Measurements from ENCODE around the gene UROC1.

UROC1 gene

GRCh38 chr3:126557415-126557745 lies 39.8 kb upstream of the UROC1 start:
- Histone ChIP-seq H2BK5ac (ENCODE audit: low read depth, low read length, poor library complexity, severe bottlenecking) (no peak overlapping the region), H3K9me3 (ENCODE audit: control insufficient read depth, low read length) (peaks cover 4% of the 10 kb centered on the region), H2AFZ (ENCODE audit: low read depth, low read length) (no peak overlapping the region), H3K36me3 (ENCODE audit: control insufficient read depth in 1 of 2, insufficient read depth in 2 of 2, low read depth in 1 of 2, low read length in 2 of 2) (no peaks in the 10 kb centered on the region), H3K14ac (ENCODE audit: low read length in 2 of 2) (peak overlapping the region in 1 of 2 experiments; percentile 91), H3K4me3 (ENCODE audit: insufficient read depth in 1 of 2, low read depth in 1 of 2, low read length in 2 of 2) (peak overlapping the region in 1 of 2 experiments; percentile 3), H3K27me3 (ENCODE audit: control insufficient read depth in 1 of 2, insufficient read depth in 1 of 2, low read length in 2 of 2) (peaks cover 10 to 21% of the 10 kb centered on the region in 2 experiments), H2BK12ac (ENCODE audit: low read length in 2 of 2) (no peak overlapping the region), H3K79me1 (replicated peaks; ENCODE audit: low read length, poor library complexity, severe bottlenecking) (no peaks in the 10 kb centered on the region), H2BK15ac (ENCODE audit: low read depth, poor library complexity, severe bottlenecking) (no peak overlapping the region), H3K18ac (ENCODE audit: low read depth in 1 of 2, low read length in 2 of 2) (peak overlapping the region in 1 of 2 experiments; percentile 29), H2BK120ac (ENCODE audit: low read depth, low read length) (no peak overlapping the region), H3K23ac (ENCODE audit: low read length in 2 of 2) (no peak overlapping the region), H4K91ac (ENCODE audit: low read length) (no peak overlapping the region), H3K9ac (ENCODE audit: low read length) (no peak overlapping the region), H3K27ac (ENCODE audit: low read length, poor library complexity, severe bottlenecking) (no peak overlapping the region), H3K4ac (ENCODE audit: low read depth in 1 of 2, low read length in 2 of 2) (no peak overlapping the region), H3K4me2 (ENCODE audit: low read length, poor library complexity, severe bottlenecking) (no peak overlapping the region), H4K8ac (ENCODE audit: low read length) (no peak overlapping the region), H3K4me1 (ENCODE audit: control insufficient read depth, insufficient read depth, low read depth, low read length) (no peaks in the 10 kb centered on the region), H2AK5ac (ENCODE audit: low read length, severe bottlenecking) (no peak overlapping the region)
- no peak for DNase-seq
- WGBS, result 96% methylated on average over 11 of the region's 11 CpGs

- H3K23ac ChIP-seq (ENCODE audit: low read length in 2 of 2), result peak overlapping the region in 1 of 2 experiments; percentile 14
- DNase-seq, result no peak
- H3K14ac ChIP-seq (ENCODE audit: low read length in 2 of 2), result peak overlapping the region in 1 of 2 experiments; percentile 44
- H2BK5ac ChIP-seq (ENCODE audit: low read depth, low read length, poor library complexity, severe bottlenecking), result no peak overlapping the region
- no peak overlapping the region for H4K91ac ChIP-seq (ENCODE audit: low read length)
- H3K9ac ChIP-seq (ENCODE audit: low read length), result no peak overlapping the region
- peaks cover 10 to 21% of the 10 kb centered on the region in 2 experiments for H3K27me3 ChIP-seq (ENCODE audit: control insufficient read depth in 1 of 2, insufficient read depth in 1 of 2, low read length in 2 of 2)
- H3K36me3 ChIP-seq (ENCODE audit: control insufficient read depth in 1 of 2, insufficient read depth in 2 of 2, low read depth in 1 of 2, low read length in 2 of 2), result no peaks in the 10 kb centered on the region
- H4K8ac ChIP-seq (ENCODE audit: low read length), result no peak overlapping the region
- H3K79me1 ChIP-seq (replicated peaks; ENCODE audit: low read length, poor library complexity, severe bottlenecking), result no peaks in the 10 kb centered on the region
- H3K4ac ChIP-seq (ENCODE audit: low read depth in 1 of 2, low read length in 2 of 2), result no peak overlapping the region
- H3K4me3 ChIP-seq (ENCODE audit: insufficient read depth in 1 of 2, low read depth in 1 of 2, low read length in 2 of 2), result no peak overlapping the region
- H3K4me1 ChIP-seq (ENCODE audit: control insufficient read depth, insufficient read depth, low read depth, low read length), result no peaks in the 10 kb centered on the region
- H3K4me2 ChIP-seq (ENCODE audit: low read length, poor library complexity, severe bottlenecking), result no peak overlapping the region
- H2AFZ ChIP-seq (ENCODE audit: low read depth, low read length), result no peak overlapping the region
- H3K18ac ChIP-seq (ENCODE audit: low read depth in 1 of 2, low read length in 2 of 2), result no peak overlapping the region
- H2AK5ac ChIP-seq (ENCODE audit: low read length, severe bottlenecking), result no peak overlapping the region
- no peak overlapping the region for H3K27ac ChIP-seq (ENCODE audit: low read length, poor library complexity, severe bottlenecking)
- H3K9me3 ChIP-seq (ENCODE audit: control insufficient read depth, low read length), result no peaks in the 10 kb centered on the region
- H2BK12ac ChIP-seq (ENCODE audit: low read length in 2 of 2), result no peak overlapping the region
- no peak overlapping the region for H2BK120ac ChIP-seq (ENCODE audit: low read depth, low read length)
- H2BK15ac ChIP-seq (ENCODE audit: low read depth, poor library complexity, severe bottlenecking), result no peak overlapping the region
- 96% methylated on average over 8 of the region's 8 CpGs for WGBS
These were observed 39.3 kb upstream of the UROC1 start for GRCh38 chr3:126556637-126557414.

- Histone ChIP-seq H3K9me3 (ENCODE audit: control insufficient read depth, low read length) (no peaks in the 10 kb centered on the region), H2BK15ac (ENCODE audit: low read depth, poor library complexity, severe bottlenecking) (no peak overlapping the region), H3K9ac (ENCODE audit: low read length) (no peak overlapping the region), H4K91ac (ENCODE audit: low read length) (no peak overlapping the region), H3K27ac (ENCODE audit: low read length, poor library complexity, severe bottlenecking) (no peak overlapping the region), H3K4me3 (ENCODE audit: insufficient read depth in 1 of 2, low read depth in 1 of 2, low read length in 2 of 2) (no peak overlapping the region), H3K23ac (ENCODE audit: low read length in 2 of 2) (no peak overlapping the region), H2BK5ac (ENCODE audit: low read depth, low read length, poor library complexity, severe bottlenecking) (no peak overlapping the region), H2AK5ac (ENCODE audit: low read length, severe bottlenecking) (no peak overlapping the region), H3K36me3 (ENCODE audit: control insufficient read depth in 1 of 2, insufficient read depth in 2 of 2, low read depth in 1 of 2, low read length in 2 of 2) (no peaks in the 10 kb centered on the region), H2BK120ac (ENCODE audit: low read depth, low read length) (no peak overlapping the region), H3K14ac (ENCODE audit: low read length in 2 of 2) (peak overlapping the region in 1 of 2 experiments; percentile 79), H3K18ac (ENCODE audit: low read depth in 1 of 2, low read length in 2 of 2) (no peak overlapping the region), H3K27me3 (ENCODE audit: control insufficient read depth in 1 of 2, insufficient read depth in 1 of 2, low read length in 2 of 2) (peaks cover 17 to 20% of the 10 kb centered on the region in 2 experiments), H4K8ac (ENCODE audit: low read length) (no peak overlapping the region), H2AFZ (ENCODE audit: low read depth, low read length) (no peak overlapping the region), H3K4me1 (ENCODE audit: control insufficient read depth, insufficient read depth, low read depth, low read length) (no peaks in the 10 kb centered on the region), H3K79me1 (replicated peaks; ENCODE audit: low read length, poor library complexity, severe bottlenecking) (no peaks in the 10 kb centered on the region), H2BK12ac (ENCODE audit: low read length in 2 of 2) (no peak overlapping the region), H3K4me2 (ENCODE audit: low read length, poor library complexity, severe bottlenecking) (no peak overlapping the region), H3K4ac (ENCODE audit: low read depth in 1 of 2, low read length in 2 of 2) (no peak overlapping the region)
- no peak for DNase-seq
- WGBS, result 73% methylated on average over 10 of the region's 10 CpGs
These were observed 38.4 kb upstream of the UROC1 start for GRCh38 chr3:126555795-126556636.
